Hematopoietic multipotent progenitor cell treated with erythropoietin and hydrocortisone succinate and interleukin-3 and kit ligand, for 17 days (in vitro differentiated cells): ENCODE measurements around the gene RIMS4.

Experiments
- DNase-seq: peaks from one replicate; pipeline ENCODE4 v3.0.0-alpha.2; 2015; ENCODE audit warnings: low spot score

RIMS4 gene

GRCh38 chr20:44762466-44763140 lies 47.7 kb downstream of the RIMS4 start:
- DNase-seq = no peak

GRCh38 chr20:44761423-44761822 lies 48.9 kb downstream of the RIMS4 start:
- no peak for DNase-seq

- DNase-seq = no peak
These were observed 50.8 kb downstream of the RIMS4 start for GRCh38 chr20:44759595-44759994.

- no peak for DNase-seq
These were observed 51.9 kb downstream of the RIMS4 start for GRCh38 chr20:44758247-44759101.

- DNase-seq = no peak
These were observed 53.4 kb downstream of the RIMS4 start for GRCh38 chr20:44756956-44757355.

- no peak for DNase-seq
These were observed 54.2 kb downstream of the RIMS4 start for GRCh38 chr20:44756011-44756688.

GRCh38 chr20:44754554-44754953 lies 55.8 kb downstream of the RIMS4 start:
- DNase-seq = no peak

GRCh38 chr20:44752099-44752931 lies 58.0 kb downstream of the RIMS4 start:
- no peak for DNase-seq

- no peak for DNase-seq
These were observed 60.1 kb downstream of the RIMS4 start for GRCh38 chr20:44750081-44750805.

- DNase-seq = no peak
These were observed 62.4 kb downstream of the RIMS4 start for GRCh38 chr20:44748005-44748370.

GRCh38 chr20:44747166-44748004 lies 63.0 kb downstream of the RIMS4 start:
- peak; percentile 17 for DNase-seq

GRCh38 chr20:44746367-44747165 lies 63.8 kb downstream of the RIMS4 start:
- DNase-seq = no peak

GRCh38 chr20:44745598-44746366 lies 64.6 kb downstream of the RIMS4 start, which contains the start of gene KCNK15:
TSS of gene KCNK15 (plus strand) at chr20:44745865. CDS start at chr20:44745911, 46 bp downstream.
- no peak for DNase-seq

- DNase-seq = no peak
These were observed 65.2 kb downstream of the RIMS4 start for GRCh38 chr20:44745122-44745597.

- DNase-seq = no peak
These were observed 66.3 kb downstream of the RIMS4 start for GRCh38 chr20:44743916-44744655.

GRCh38 chr20:44743080-44743701 lies 67.2 kb downstream of the RIMS4 start:
- DNase-seq = no peak
